SK-N-MC (cell line): Measurements from ENCODE around the gene TNIK.

Source experiments
- EZH2 ChIP-seq: fragments of 200-600 bp; sonication (generic); IDR thresholded peaks from one replicate; pipeline ENCODE4 v1.6.1; 2017; ENCODE audit warnings: antibody characterized with exemption
- POLR2AphosphoS5 ChIP-seq: IDR thresholded peaks from 2 replicates; pipeline ENCODE4 v1.6.1; 2012; ENCODE audit warnings: mild to moderate bottlenecking, low read depth, low read length, borderline replicate concordance

GRCh38 chr3:171021377-171021776 lies 438.8 kb downstream of the TNIK start:
- TF ChIP-seq POLR2AphosphoS5 = no peak
- no peak for TF ChIP-seq EZH2
